ENCODE measurements around the gene ARHGEF11. TPM values are rescaled to one million over a fixed set of nuclear protein-coding genes. Genes with fewer than 3 reads are reported as not detected.
A peak's percentile ranks its signal among the peaks of the same experiment; 100 is the strongest.
"Not testable (repeated sequence)": the region's sequence is repeated elsewhere in the genome, so short reads cannot be mapped to it uniquely, and the experiment has no call there.

Gene ARHGEF11
- total RNA-seq, 2 experiments from 2014 or later = 15.3 to 16.6 TPM

DNA sequence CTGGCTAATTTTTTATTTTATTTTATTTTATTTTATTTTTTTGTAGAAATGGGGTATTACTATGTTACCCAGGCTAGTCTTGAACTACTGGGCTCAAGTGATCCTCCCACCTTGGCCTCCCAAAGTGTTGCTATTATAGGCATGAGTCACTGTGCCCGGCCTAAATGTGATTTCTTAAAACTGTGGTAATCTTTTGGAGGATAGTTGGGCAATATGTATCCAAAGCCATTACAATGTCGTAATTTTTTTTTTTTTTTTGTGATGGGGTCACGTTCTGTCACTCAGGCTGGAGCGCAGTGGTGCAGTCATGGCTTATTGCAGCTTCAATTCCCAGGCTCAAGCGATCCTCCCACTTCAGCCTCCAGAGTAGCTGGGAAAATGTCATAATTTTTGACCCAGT is 39.9 kb upstream of the ARHGEF11 start:
- no peak for ATAC-seq
- CTCF ChIA-PET = interaction anchor here (8.8 kb wide), 1 partner anchor 67 kb away, joined by 470 read pairs; no protein-coding TSS in a partner anchor
- no peaks in the 10 kb centered on the region for H3K9me3 Mint-ChIP-seq (ENCODE audit: insufficient read depth)

DNA sequence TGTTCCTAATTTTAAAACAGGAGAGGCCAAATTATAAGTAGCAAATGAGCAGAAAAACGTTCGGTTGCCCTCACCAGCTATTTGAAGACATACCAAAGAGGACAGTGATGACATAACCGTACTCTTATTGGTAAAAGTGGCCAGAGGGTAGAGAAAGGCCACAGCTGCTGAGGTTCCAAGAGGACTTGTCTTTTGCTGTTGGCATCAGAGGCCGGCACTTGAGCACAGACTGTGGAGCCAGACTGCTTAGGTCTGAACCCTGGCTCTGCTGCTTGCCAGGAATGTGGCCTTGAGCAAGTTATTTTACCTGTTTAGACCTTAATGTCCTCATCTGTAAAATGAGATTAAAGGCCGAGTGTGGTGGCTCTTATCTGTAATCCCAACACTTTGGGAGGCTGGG is 39.2 kb upstream of the ARHGEF11 start:
- Mint-ChIP-seq H3K4me3 (no peak overlapping the region), H3K4me1 (ENCODE audit: low read depth) (no peaks in the 10 kb centered on the region), H3K27ac (no peak overlapping the region), H3K9me3 (ENCODE audit: insufficient read depth) (no peaks in the 10 kb centered on the region), H3K27me3 (ENCODE audit: low read depth) (peaks cover 6% of the 10 kb centered on the region), H3K36me3 (ENCODE audit: low read depth) (no peaks in the 10 kb centered on the region)
- CTCF ChIA-PET = interaction anchor here (8.8 kb wide), 1 partner anchor 68 kb away, joined by 470 read pairs; no protein-coding TSS in a partner anchor
- ATAC-seq = no peak
- POLR2A ChIA-PET = interaction anchor here (1.3 kb wide), 1 partner anchor 11 kb away, joined by 5 read pairs; no protein-coding TSS in a partner anchor
- peak; percentile 8 for DNase-seq

More for the DNA sequence above, 39.9 kb upstream of the ARHGEF11 start:
- POLR2A ChIA-PET = no interaction called here
- peak; percentile 10 for DNase-seq
- peaks cover 6% of the 10 kb centered on the region for H3K27me3 Mint-ChIP-seq (ENCODE audit: low read depth)
- H3K27ac Mint-ChIP-seq = no peak overlapping the region
- H3K4me3 Mint-ChIP-seq = no peak overlapping the region
- H3K36me3 Mint-ChIP-seq (ENCODE audit: low read depth) = no peaks in the 10 kb centered on the region
- H3K4me1 Mint-ChIP-seq (ENCODE audit: low read depth) = no peaks in the 10 kb centered on the region

DNA sequence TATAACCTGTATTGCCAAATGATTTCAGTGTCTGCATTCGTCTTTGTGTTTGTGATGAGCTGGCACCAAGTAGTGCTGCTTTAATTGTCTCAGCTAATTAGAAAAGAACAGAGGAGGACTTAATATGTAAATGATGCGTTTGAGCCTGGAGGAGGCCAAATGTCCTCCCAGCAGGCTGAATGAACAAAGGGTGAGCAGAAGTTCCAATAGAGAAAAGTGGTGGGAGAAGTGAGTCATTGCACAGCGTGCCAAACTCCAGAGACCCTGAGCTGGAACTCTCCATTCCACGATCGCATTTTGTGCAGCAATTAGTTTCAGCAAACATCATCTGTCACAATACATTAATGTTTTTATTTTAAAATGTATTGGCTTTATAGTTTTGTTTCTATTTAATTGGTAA is 36.2 kb upstream of the ARHGEF11 start:
- no peaks in the 10 kb centered on the region for H3K36me3 Mint-ChIP-seq (ENCODE audit: low read depth)
- H3K9me3 Mint-ChIP-seq (ENCODE audit: insufficient read depth) = no peaks in the 10 kb centered on the region
- H3K4me3 Mint-ChIP-seq = no peak overlapping the region
- CTCF ChIA-PET = interaction anchor here (0.6 to 3.5 kb wide), 3 partner anchors 9 to 111 kb away, joined by 3 to 25 read pairs (median 10); no protein-coding TSS in a partner anchor
- no peak for ATAC-seq
- peak; percentile 2 for DNase-seq
- POLR2A ChIA-PET = no interaction called here
- H3K4me1 Mint-ChIP-seq (ENCODE audit: low read depth) = no peaks in the 10 kb centered on the region
- no peak overlapping the region for H3K27ac Mint-ChIP-seq
- peaks cover 23% of the 10 kb centered on the region for H3K27me3 Mint-ChIP-seq (ENCODE audit: low read depth)

DNA sequence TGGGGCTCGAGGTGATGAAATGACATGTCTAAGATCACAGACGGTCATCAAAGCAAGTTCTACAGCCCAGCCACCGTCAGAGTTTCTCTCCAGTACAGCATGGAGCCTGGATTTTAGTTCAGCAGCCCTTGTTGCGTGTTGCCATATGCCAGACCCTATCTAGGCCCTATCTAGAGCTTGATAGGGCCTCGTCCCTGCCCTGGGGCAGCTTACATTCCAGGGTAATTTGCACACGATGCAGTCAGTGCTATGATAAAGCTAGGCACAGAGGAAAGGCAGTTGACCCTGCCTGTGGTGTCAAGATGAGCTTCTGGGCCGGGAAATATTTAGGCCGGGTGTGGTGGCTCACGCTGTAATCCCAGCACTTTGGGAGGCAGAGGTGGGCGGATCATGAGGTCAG is 35.2 kb upstream of the ARHGEF11 start:
- POLR2A ChIA-PET = no interaction called here
- H3K4me3 Mint-ChIP-seq = no peak overlapping the region
- no peaks in the 10 kb centered on the region for H3K36me3 Mint-ChIP-seq (ENCODE audit: low read depth)
- no peaks in the 10 kb centered on the region for H3K9me3 Mint-ChIP-seq (ENCODE audit: insufficient read depth)
- ATAC-seq = no peak
- no peaks in the 10 kb centered on the region for H3K4me1 Mint-ChIP-seq (ENCODE audit: low read depth)
- H3K27me3 Mint-ChIP-seq (ENCODE audit: low read depth) = peaks cover 25% of the 10 kb centered on the region
- H3K27ac Mint-ChIP-seq = no peak overlapping the region
- CTCF ChIA-PET = interaction anchor here (1.4 to 3.5 kb wide), 2 partner anchors 10 to 76 kb away, joined by 10 to 25 read pairs; no protein-coding TSS in a partner anchor
- DNase-seq = peak; percentile 9

DNA sequence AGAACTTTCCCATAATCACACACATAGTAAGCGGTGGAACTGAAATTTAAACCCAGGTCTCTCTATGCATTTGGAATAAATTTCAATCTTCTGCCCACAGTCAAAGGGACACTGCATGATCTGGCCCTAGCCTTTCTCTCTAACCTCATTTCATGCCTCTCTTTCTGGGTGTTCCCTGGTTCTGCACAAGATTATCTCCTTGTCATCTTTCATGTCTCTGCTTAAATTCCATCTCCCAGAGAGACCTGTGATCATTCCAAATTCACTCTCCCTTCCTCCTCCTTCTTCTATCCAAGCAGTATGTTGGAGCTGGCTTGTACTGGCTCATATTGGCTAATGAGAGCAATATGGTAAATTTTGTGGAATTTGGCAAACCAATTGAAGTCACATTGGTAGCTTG is 31.9 kb upstream of the ARHGEF11 start:
- Mint-ChIP-seq H3K4me3 (no peak overlapping the region), H3K27ac (no peak overlapping the region), H3K4me1 (ENCODE audit: low read depth) (peaks cover 2% of the 10 kb centered on the region), H3K36me3 (ENCODE audit: low read depth) (no peaks in the 10 kb centered on the region), H3K27me3 (ENCODE audit: low read depth) (peaks cover 28% of the 10 kb centered on the region), H3K9me3 (ENCODE audit: insufficient read depth) (no peaks in the 10 kb centered on the region)
- CTCF ChIA-PET = interaction anchor here (0.8 kb wide), 1 partner anchor 79 kb away, joined by 3 read pairs; no protein-coding TSS in a partner anchor
- peak; percentile 4 for DNase-seq
- no peak for ATAC-seq
- POLR2A ChIA-PET = no interaction called here

DNA sequence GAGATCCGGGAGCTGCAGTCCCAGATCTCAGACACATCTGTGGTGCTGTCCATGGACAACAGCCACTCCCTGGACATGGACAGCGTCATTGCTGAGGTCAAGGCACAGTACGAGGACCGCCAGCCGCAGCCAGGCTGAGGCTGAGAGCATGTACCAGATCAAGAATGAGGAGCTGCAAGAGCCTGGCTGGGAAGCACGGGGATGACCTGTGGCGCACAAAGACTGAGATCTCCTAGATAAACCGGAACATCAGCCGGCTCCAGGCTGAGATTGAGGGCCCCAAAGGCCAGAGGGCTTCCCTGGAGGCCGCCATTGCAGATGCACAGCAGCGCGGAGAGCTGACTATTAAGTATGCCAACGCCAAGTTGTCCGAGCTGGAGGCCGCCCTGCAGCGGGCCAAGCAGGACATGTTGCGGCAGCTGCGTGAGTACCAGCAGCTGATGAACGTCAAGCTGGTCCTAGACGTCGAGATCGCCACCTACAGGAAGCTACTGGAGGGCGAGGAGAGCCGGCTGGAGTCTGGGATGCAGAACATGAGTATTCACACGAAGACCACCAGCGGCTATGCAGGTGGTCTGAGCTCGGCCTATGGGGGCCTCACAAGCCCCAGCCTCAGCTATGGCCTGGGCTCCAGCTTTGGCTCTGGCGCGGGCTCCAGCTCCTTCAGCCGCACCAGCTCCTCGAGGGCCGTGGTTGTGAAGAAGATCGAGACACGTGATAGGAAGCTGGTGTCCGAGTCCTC is 28.6 kb upstream of the ARHGEF11 start:
- CTCF ChIA-PET = interaction anchor here (0.7 to 4.1 kb wide), 17 partner anchors 9 to 235 kb away, joined by 3 to 28 read pairs (median 4); no protein-coding TSS in a partner anchor

DNA sequence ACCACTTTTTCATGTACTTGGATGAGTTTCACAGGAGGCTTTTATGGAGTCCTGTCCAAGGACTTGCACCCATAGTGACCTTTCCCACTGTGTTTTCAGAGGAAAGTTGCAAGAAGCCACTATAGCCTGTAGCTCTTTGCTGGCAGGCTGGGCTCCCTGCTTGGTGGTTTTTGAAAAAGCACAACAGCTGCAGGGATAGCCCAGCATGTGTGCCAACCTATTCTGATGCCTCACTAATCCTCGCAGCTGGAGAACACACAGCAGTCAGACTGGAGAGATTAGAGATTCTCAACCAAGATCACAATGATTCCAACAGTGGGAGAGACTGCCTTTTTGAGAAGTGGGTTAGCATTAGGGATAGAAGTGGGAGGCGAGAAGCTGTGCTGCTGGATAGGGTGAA is 24.1 kb upstream of the ARHGEF11 start:
- CTCF ChIA-PET = interaction anchor here (2.4 kb wide), 1 partner anchor 20 kb away, joined by 6 read pairs; no protein-coding TSS in a partner anchor
- H3K4me3 Mint-ChIP-seq = no peak overlapping the region
- no peak for ATAC-seq

More for the DNA sequence above, 28.6 kb upstream of the ARHGEF11 start:
- DNase-seq = peak; percentile 60
- Mint-ChIP-seq H3K27me3 (ENCODE audit: low read depth) (peaks cover 27% of the 10 kb centered on the region), H3K4me1 (ENCODE audit: low read depth) (peaks cover 2% of the 10 kb centered on the region), H3K27ac (no peak overlapping the region), H3K4me3 (no peak overlapping the region), H3K9me3 (ENCODE audit: insufficient read depth) (no peaks in the 10 kb centered on the region), H3K36me3 (ENCODE audit: low read depth) (no peaks in the 10 kb centered on the region)
- POLR2A ChIA-PET = interaction anchor here (0.6 to 1.2 kb wide), 2 partner anchors 10 to 210 kb away, joined by 3 to 5 read pairs; no protein-coding TSS in a partner anchor
- peak; percentile 47 for ATAC-seq

DNA sequence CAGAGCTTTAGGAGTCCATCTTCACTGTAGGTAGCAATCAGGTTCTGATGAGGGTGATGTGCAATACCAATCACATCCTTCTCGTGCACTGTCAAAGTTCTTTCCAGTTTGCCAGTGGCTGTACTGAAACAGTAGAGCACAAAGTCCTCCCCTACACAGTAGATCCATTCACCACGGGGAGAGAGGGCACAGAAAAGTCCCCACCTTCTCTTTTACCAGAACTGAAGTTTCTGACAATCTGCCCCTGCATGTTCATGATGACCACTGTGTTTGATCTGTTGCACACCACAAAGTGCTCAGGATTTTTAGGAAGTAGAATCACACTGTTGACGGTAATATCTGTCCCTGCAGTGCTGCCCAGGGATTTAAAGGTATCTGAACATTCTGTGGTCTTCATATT is 13.7 kb upstream of the ARHGEF11 start:
- H3K4me1 Mint-ChIP-seq (ENCODE audit: low read depth); H3K27ac Mint-ChIP-seq; POLR2A ChIA-PET; ATAC-seq; H3K4me3 Mint-ChIP-seq; DNase-seq; H3K36me3 Mint-ChIP-seq (ENCODE audit: low read depth); CTCF ChIA-PET; H3K9me3 Mint-ChIP-seq (ENCODE audit: insufficient read depth): not testable (repeated sequence)
- peaks cover 41% of the 10 kb centered on the region for H3K27me3 Mint-ChIP-seq (ENCODE audit: low read depth)

More for the DNA sequence above, 24.1 kb upstream of the ARHGEF11 start:
- POLR2A ChIA-PET = no interaction called here
- H3K9me3 Mint-ChIP-seq (ENCODE audit: insufficient read depth) = no peaks in the 10 kb centered on the region
- H3K36me3 Mint-ChIP-seq (ENCODE audit: low read depth) = no peaks in the 10 kb centered on the region
- no peak overlapping the region for H3K27ac Mint-ChIP-seq
- peaks cover 8% of the 10 kb centered on the region for H3K4me1 Mint-ChIP-seq (ENCODE audit: low read depth)
- H3K27me3 Mint-ChIP-seq (ENCODE audit: low read depth) = peaks cover 28% of the 10 kb centered on the region
- no peak for DNase-seq

DNA sequence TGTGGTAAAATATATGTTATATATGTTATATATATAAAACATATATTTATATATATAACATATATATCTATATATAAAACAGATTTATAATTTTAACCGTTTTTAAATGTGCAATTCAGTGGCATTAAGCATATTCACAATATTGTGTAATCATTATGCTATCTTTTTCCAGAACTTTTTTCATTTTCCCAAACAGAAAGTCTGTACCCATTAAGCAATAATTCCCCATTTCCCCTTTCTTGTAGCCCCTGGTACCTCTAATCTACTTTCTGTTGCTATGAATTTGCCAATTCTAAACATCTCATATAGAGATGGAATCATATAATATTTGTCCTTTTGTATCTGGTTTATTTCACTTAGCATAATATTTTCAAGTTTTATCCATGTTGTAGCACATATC is 10.7 kb upstream of the ARHGEF11 start:
- peaks cover 54% of the 10 kb centered on the region for H3K27me3 Mint-ChIP-seq (ENCODE audit: low read depth)
- DNase-seq (no peak), ATAC-seq (no peak)
- no peak overlapping the region for H3K27ac Mint-ChIP-seq
- peaks cover 7% of the 10 kb centered on the region for H3K9me3 Mint-ChIP-seq (ENCODE audit: insufficient read depth)
- ChIA-PET CTCF (no interaction called here), POLR2A (no interaction called here)
- no peak overlapping the region for H3K4me3 Mint-ChIP-seq
- no peaks in the 10 kb centered on the region for H3K4me1 Mint-ChIP-seq (ENCODE audit: low read depth)
- no peaks in the 10 kb centered on the region for H3K36me3 Mint-ChIP-seq (ENCODE audit: low read depth)

DNA sequence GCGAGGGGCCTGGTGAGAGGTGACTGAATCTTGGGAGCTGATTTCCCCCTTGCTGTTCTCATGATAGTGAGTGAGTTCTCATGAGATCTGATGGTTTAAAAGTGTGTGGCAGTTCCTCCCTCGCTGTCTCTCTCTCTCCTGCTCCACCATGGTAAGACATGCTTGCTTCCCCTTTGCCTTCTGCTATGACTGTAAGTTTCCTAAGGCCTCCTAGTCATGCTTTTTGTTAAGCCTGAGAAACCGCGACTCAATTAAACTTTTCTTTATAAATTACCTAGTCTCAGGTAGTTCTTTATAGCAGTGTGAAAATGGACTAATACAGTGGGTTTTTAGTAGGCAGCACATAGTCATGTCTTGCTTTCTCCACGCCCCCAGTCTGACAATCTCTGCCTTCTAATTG is 10.2 kb upstream of the ARHGEF11 start:
- ATAC-seq; CTCF ChIA-PET; H3K36me3 Mint-ChIP-seq (ENCODE audit: low read depth); POLR2A ChIA-PET; H3K4me1 Mint-ChIP-seq (ENCODE audit: low read depth); DNase-seq; H3K4me3 Mint-ChIP-seq; H3K27ac Mint-ChIP-seq; H3K9me3 Mint-ChIP-seq (ENCODE audit: insufficient read depth): not testable (repeated sequence)
- H3K27me3 Mint-ChIP-seq (ENCODE audit: low read depth) = peaks cover 54% of the 10 kb centered on the region

DNA sequence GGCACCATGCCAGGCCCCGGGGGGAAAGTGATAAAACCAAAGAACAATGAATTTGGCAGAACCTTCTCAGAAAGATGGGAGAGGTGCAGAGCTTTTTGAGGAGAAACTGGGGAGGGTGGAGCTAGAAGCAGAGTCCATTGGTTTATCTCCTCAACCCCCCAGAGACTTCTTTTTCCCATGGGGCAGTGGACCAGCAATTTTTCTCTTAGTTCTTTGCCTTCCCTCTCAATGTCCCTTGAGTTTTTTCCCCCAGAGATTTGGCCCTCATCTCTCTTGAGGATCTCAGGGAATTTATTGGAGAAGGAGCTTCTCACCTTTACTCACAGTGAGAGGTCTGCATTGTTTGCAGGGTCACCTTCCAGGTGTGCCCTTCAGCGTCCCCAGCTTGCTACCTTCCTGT is 5.3 kb upstream of the ARHGEF11 start:
- no peak overlapping the region for H3K4me3 Mint-ChIP-seq
- H3K36me3 Mint-ChIP-seq (ENCODE audit: low read depth) = peaks cover 2% of the 10 kb centered on the region
- ATAC-seq = no peak
- H3K27ac Mint-ChIP-seq = no peak overlapping the region
- DNase-seq = no peak
- CTCF ChIA-PET = interaction anchor here (1.6 kb wide), 1 partner anchor 39 kb away, joined by 3 read pairs; no protein-coding TSS in a partner anchor
- peaks cover 10% of the 10 kb centered on the region for H3K4me1 Mint-ChIP-seq (ENCODE audit: low read depth)
- H3K9me3 Mint-ChIP-seq (ENCODE audit: insufficient read depth) = no peaks in the 10 kb centered on the region
- POLR2A ChIA-PET = no interaction called here
- peaks cover 61% of the 10 kb centered on the region for H3K27me3 Mint-ChIP-seq (ENCODE audit: low read depth)

DNA sequence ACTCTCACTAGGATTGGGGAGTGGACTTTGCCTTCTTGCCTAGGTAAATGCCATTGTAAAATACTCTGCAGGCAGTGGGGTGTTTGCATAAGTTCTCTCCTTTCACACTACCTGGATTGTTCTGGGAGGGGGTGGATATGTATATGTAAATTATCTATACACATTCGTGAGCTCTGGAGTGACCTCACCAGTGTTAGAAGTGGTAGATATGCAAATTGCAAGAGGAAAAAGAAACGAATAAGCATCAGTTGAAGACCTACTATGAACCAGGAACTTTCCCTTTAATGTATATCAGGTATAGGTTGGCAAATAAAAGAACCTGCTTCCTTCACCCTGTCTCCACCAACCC is 1.5 kb upstream of the ARHGEF11 start:
- H3K36me3 Mint-ChIP-seq (ENCODE audit: low read depth) = peaks cover 2% of the 10 kb centered on the region
- CTCF ChIA-PET = no interaction called here
- peaks cover 71% of the 10 kb centered on the region for H3K27me3 Mint-ChIP-seq (ENCODE audit: low read depth)

More for the DNA sequence above, 1.5 kb upstream of the ARHGEF11 start:
- peaks cover 14% of the 10 kb centered on the region for H3K4me1 Mint-ChIP-seq (ENCODE audit: low read depth)
- POLR2A ChIA-PET = no interaction called here
- DNase-seq (no peak), ATAC-seq (no peak)
- H3K4me3 Mint-ChIP-seq = no peak overlapping the region
- no peak overlapping the region for H3K27ac Mint-ChIP-seq
- no peaks in the 10 kb centered on the region for H3K9me3 Mint-ChIP-seq (ENCODE audit: insufficient read depth)

All from activated CD8-positive, alpha-beta T cell treated with anti-CD3 and anti-CD28 coated beads, Interleukin-2, amount 10 ng/mL, durations not matched to agents 7 days and 5 days (primary cell).